CD14-positive monocyte (primary cell): ENCODE results near the gene ZNF804B. TPM values are rescaled to one million over a fixed set of nuclear protein-coding genes. Genes with fewer than 3 reads are reported as not detected.

Experiments
- DNase-seq, 3 donors: peaks; one replicate each; pipeline ENCODE4 v3.0.0-alpha.2; 2011 to 2022
- H2AFZ ChIP-seq: 2 replicates; pipeline ENCODE4 v1.6.0; 2012; ENCODE audit warnings: mild to moderate bottlenecking, low read depth, low read length, inconsistent platforms; ENCODE audit not compliant: insufficient read depth, poor library complexity, severe bottlenecking
- H3K27ac ChIP-seq, 2 donors: 1 replicate in 1 of 2; 2 replicates in 1 of 2; pipeline ENCODE4 v1.5.1; 2012 to 2013; ENCODE audit warnings: low read length in 2 of 2, control low read depth in 1 of 2, inconsistent platforms in 1 of 2, low read depth in 1 of 2, mild to moderate bottlenecking in 1 of 2
- H3K27me3 ChIP-seq, 2 donors: one replicate each; pipeline versions ENCODE4 v1.6.0 to v1.6.1; 2011 to 2013; ENCODE audit warnings: low read length in 2 of 2; ENCODE audit not compliant: control insufficient read depth in 2 of 2, insufficient read depth in 2 of 2
- H3K36me3 ChIP-seq, 2 donors: replicated peaks in 1 of 2; 1 replicate in 1 of 2; 2 replicates in 1 of 2; pipeline versions ENCODE4 v1.5.1 to v1.6.1; 2012 to 2013; ENCODE audit warnings: low read length in 2 of 2, control low read depth in 1 of 2, inconsistent platforms in 1 of 2, mild to moderate bottlenecking in 1 of 2; ENCODE audit not compliant: insufficient read depth in 2 of 2, control insufficient read depth in 1 of 2
- H3K4me1 ChIP-seq, 2 donors: 1 replicate in 1 of 2; 2 replicates in 1 of 2; pipeline versions ENCODE4 v1.5.1 to v1.6.1; 2012 to 2013; ENCODE audit warnings: low read length in 2 of 2, control low read depth in 1 of 2, inconsistent platforms in 1 of 2, mild to moderate bottlenecking in 1 of 2, moderate library complexity in 1 of 2; ENCODE audit not compliant: insufficient read depth in 2 of 2, control insufficient read depth in 1 of 2
- H3K4me2 ChIP-seq: replicated peaks from 2 replicates; pipeline ENCODE3; 2012; ENCODE audit warnings: low read length, moderate library complexity, mild to moderate bottlenecking; ENCODE audit not compliant: poor library complexity, severe bottlenecking; ENCODE audit errors: extremely low read depth
- H3K4me3 ChIP-seq, 3 experiments: fragments of 200-600 bp in 1 of 3; sonication (generic) in 1 of 3; replicated peaks in 1 of 3; 1 replicate in 2 of 3; 2 replicates in 1 of 3; pipeline ENCODE4 v1.5.1; 2011 to 2013; ENCODE audit warnings: low read length in 3 of 3, mild to moderate bottlenecking in 3 of 3, control low read depth in 2 of 3, low read depth in 2 of 3, inconsistent platforms in 1 of 3, moderate library complexity in 1 of 3
- H3K79me2 ChIP-seq: 2 replicates; pipeline ENCODE4 v1.6.0; 2012; ENCODE audit warnings: mild to moderate bottlenecking, control low read depth, inconsistent platforms, low read length, moderate library complexity; ENCODE audit not compliant: insufficient read depth
- H3K9ac ChIP-seq: 2 replicates; pipeline ENCODE4 v1.6.0; 2017; ENCODE audit warnings: low read length, mild to moderate bottlenecking; ENCODE audit not compliant: insufficient read depth, poor library complexity, severe bottlenecking
- H3K9me3 ChIP-seq, 2 donors: replicated peaks in 1 of 2; 1 replicate in 1 of 2; 2 replicates in 1 of 2; pipeline versions ENCODE4 v1.5.1 to v1.6.1; 2012 to 2013; ENCODE audit warnings: low read length in 2 of 2, control low read depth in 1 of 2; ENCODE audit not compliant: control insufficient read depth in 1 of 2, insufficient read depth in 1 of 2
- H4K20me1 ChIP-seq: 2 replicates; pipeline ENCODE4 v1.6.0; 2012; ENCODE audit warnings: mild to moderate bottlenecking, low read length, control low read depth, moderate library complexity; ENCODE audit not compliant: insufficient read depth
- H3K27ac Mint-ChIP-seq, 7 donors: one replicate each; pipeline ENCODE4 v1.8.0; 2020; ENCODE audit warnings: mild to moderate bottlenecking in 7 of 7, mixed read lengths in 7 of 7, moderate library complexity in 6 of 7, inconsistent platforms in 2 of 7
- H3K27me3 Mint-ChIP-seq, 3 donors: one replicate each; pipeline ENCODE4 v1.8.0; 2021 to 2022; ENCODE audit warnings: low read depth in 3 of 3, mild to moderate bottlenecking in 3 of 3, mixed read lengths in 3 of 3, moderate library complexity in 3 of 3, inconsistent platforms in 1 of 3
- H3K36me3 Mint-ChIP-seq, 2 donors: one replicate each; pipeline ENCODE4 v1.8.0; 2020; ENCODE audit warnings: mixed read lengths in 2 of 2, inconsistent platforms in 1 of 2, mild to moderate bottlenecking in 1 of 2
- H3K4me1 Mint-ChIP-seq: one replicate; pipeline ENCODE4 v1.8.0; 2020; ENCODE audit warnings: mild to moderate bottlenecking, mixed read lengths
- H3K4me3 Mint-ChIP-seq, 2 donors: one replicate each; pipeline ENCODE4 v1.8.0; 2020; ENCODE audit warnings: mild to moderate bottlenecking in 2 of 2, mixed read lengths in 2 of 2, moderate library complexity in 1 of 2
- H3K9me3 Mint-ChIP-seq, 7 donors: one replicate each; pipeline ENCODE4 v1.8.0; 2020 to 2022; ENCODE audit warnings: mixed read lengths in 7 of 7, mild to moderate bottlenecking in 6 of 7, moderate library complexity in 6 of 7, inconsistent platforms in 2 of 7
- WGBS: methylation state at CpG from one replicate; pipeline ENCODE4 v1.1.5; 2013; ENCODE audit warnings: missing lambda C conversion rate; ENCODE audit not compliant: insufficient coverage; 5-methylcytosine and 5-hydroxymethylcytosine counted together
- intact Hi-C, 2 donors: fragments of 100-400 bp; cut with micrococcal nuclease; formaldehyde crosslinking; loops; one replicate each; pipeline versions ENCODE4 v1.15.0 to v1.15.1; 2023
- polyA plus RNA-seq, 3 donors: library from polyadenylated mRNA; depleted of rRNA in 1 of 3; unstranded in 2 of 3; stranded (reverse) in 1 of 3; fragments of 300-500 nt in 2 of 3; fragments of >200 nt in 1 of 3; fragmentation: Illumina TruSeq in 2 of 3; gene quantifications; 1 replicate in 2 of 3; 2 replicates in 1 of 3; pipeline ENCODE4 v1.2.3, GENCODE V29; 2012 to 2021
- TF ChIP-seq, protein P1 (sequence below): fragments of 200-600 bp; IDR thresholded peaks from one replicate; pipeline ENCODE4 v1.8.0; 2022; ENCODE audit warnings: antibody characterized with exemption, mild to moderate bottlenecking

ZNF804B gene
- polyA plus RNA-seq, 3 donors: not detected

DNA sequence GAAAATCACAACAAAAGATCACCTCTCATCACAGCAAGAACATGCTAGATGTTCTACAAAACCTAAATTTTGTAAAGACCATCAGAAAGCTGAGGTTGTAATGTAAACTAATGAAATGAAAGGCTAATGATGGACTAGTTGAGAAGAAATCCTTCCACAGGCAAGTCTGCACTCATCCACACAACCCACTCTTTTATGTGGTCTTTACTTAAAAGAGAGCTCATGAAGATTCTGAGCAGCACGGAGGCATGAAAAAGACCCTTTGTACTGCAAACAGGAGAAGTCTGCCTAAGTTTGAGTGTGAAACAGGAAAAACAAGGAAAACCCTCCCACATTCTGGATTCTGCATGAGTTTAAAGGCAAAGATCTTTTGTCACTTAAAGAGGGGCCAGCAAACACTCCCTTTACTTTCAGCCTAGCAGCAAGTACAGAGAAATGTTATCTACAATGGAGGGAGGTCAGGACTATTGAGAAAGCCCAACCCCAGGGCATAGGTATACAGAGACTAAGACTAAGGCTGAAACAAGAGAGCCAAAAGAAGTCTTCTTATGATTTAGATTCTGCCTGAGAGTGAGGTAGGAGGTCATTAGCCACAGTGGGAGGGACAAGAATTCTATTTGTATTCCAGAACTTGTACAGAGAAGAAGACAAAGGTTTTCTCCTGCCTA is 557.2 kb downstream of the ZNF804B start:
- Histone ChIP-seq H3K9me3 (no peaks in the 10 kb centered on the region), H3K9ac (no peak overlapping the region), H3K4me2 (no peak overlapping the region), H3K79me2 (no peaks in the 10 kb centered on the region), H4K20me1 (no peaks in the 10 kb centered on the region), H3K36me3 (no peaks in the 10 kb centered on the region), H3K27ac (no peak overlapping the region), H3K27me3 (no peaks in the 10 kb centered on the region), H3K4me3 (no peak overlapping the region), H3K4me1 (no peaks in the 10 kb centered on the region), H2AFZ (no peak overlapping the region)
- H3K4me1 Mint-ChIP-seq: no peaks in the 10 kb centered on the region
- TF ChIP-seq, protein P1, sequence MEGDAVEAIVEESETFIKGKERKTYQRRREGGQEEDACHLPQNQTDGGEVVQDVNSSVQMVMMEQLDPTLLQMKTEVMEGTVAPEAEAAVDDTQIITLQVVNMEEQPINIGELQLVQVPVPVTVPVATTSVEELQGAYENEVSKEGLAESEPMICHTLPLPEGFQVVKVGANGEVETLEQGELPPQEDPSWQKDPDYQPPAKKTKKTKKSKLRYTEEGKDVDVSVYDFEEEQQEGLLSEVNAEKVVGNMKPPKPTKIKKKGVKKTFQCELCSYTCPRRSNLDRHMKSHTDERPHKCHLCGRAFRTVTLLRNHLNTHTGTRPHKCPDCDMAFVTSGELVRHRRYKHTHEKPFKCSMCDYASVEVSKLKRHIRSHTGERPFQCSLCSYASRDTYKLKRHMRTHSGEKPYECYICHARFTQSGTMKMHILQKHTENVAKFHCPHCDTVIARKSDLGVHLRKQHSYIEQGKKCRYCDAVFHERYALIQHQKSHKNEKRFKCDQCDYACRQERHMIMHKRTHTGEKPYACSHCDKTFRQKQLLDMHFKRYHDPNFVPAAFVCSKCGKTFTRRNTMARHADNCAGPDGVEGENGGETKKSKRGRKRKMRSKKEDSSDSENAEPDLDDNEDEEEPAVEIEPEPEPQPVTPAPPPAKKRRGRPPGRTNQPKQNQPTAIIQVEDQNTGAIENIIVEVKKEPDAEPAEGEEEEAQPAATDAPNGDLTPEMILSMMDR: no peak
- no CpG with 5 or more reads among the region's 1 CpG for WGBS
- H3K36me3 Mint-ChIP-seq: no peaks in the 10 kb centered on the region
- H3K9me3 Mint-ChIP-seq: peaks cover 0 to 10% (median 7%) of the 10 kb centered on the region in 7 donors
- intact Hi-C loops: no loop called here
- H3K27ac Mint-ChIP-seq: no peak overlapping the region
- DNase-seq: no peak
- peaks cover 0 to 2% (median 0%) of the 10 kb centered on the region in 3 donors for H3K27me3 Mint-ChIP-seq
- H3K4me3 Mint-ChIP-seq: no peak overlapping the region

GRCh38 chr7:89332026-89332425 is 572.5 kb downstream of the ZNF804B start:
- Histone ChIP-seq H2AFZ (no peak overlapping the region), H3K9ac (no peak overlapping the region), H3K79me2 (no peaks in the 10 kb centered on the region), H3K9me3 (no peaks in the 10 kb centered on the region), H3K4me3 (no peak overlapping the region), H3K4me1 (no peaks in the 10 kb centered on the region), H3K27me3 (no peaks in the 10 kb centered on the region), H3K27ac (no peak overlapping the region), H3K4me2 (no peak overlapping the region), H3K36me3 (no peaks in the 10 kb centered on the region), H4K20me1 (no peaks in the 10 kb centered on the region)
- H3K4me3 Mint-ChIP-seq: no peak overlapping the region
- no peak for DNase-seq
- no peaks in the 10 kb centered on the region for H3K27me3 Mint-ChIP-seq
- no peaks in the 10 kb centered on the region for H3K4me1 Mint-ChIP-seq
- intact Hi-C loops: no loop called here
- TF ChIP-seq, protein P1: no peak
- H3K36me3 Mint-ChIP-seq: no peaks in the 10 kb centered on the region
- no CpG with 5 or more reads among the region's 1 CpG for WGBS
- H3K9me3 Mint-ChIP-seq: no peaks in the 10 kb centered on the region
- H3K27ac Mint-ChIP-seq: no peak overlapping the region
